ENCODE data around the gene CD320. TPM values are rescaled to one million over a fixed set of nuclear protein-coding genes. Genes with fewer than 3 reads are reported as not detected.

The CD320 gene
- total and polyA plus RNA-seq, 2 experiments from 2014 or later, result 87.0 to 124 TPM

- TF ChIP-seq STAT1 (IDR thresholded peaks at IDR 0.05; ENCODE audit: unreplicated experiment) (no peak), ZNF114 (CRISPR knock-in tag; IDR thresholded peaks at IDR 0.05) (no peak), NANOG (IDR thresholded peaks at IDR 0.05; ENCODE audit: borderline replicate concordance) (no peak), EZH2phosphoT487 (IDR thresholded peaks at IDR 0.05; ENCODE audit: unreplicated experiment) (no peak)
- TF ChIP-seq, protein P1, sequence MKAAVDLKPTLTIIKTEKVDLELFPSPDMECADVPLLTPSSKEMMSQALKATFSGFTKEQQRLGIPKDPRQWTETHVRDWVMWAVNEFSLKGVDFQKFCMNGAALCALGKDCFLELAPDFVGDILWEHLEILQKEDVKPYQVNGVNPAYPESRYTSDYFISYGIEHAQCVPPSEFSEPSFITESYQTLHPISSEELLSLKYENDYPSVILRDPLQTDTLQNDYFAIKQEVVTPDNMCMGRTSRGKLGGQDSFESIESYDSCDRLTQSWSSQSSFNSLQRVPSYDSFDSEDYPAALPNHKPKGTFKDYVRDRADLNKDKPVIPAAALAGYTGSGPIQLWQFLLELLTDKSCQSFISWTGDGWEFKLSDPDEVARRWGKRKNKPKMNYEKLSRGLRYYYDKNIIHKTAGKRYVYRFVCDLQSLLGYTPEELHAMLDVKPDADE (IDR thresholded peaks at IDR 0.05), result no peak
- TF ChIP-seq, protein P2, sequence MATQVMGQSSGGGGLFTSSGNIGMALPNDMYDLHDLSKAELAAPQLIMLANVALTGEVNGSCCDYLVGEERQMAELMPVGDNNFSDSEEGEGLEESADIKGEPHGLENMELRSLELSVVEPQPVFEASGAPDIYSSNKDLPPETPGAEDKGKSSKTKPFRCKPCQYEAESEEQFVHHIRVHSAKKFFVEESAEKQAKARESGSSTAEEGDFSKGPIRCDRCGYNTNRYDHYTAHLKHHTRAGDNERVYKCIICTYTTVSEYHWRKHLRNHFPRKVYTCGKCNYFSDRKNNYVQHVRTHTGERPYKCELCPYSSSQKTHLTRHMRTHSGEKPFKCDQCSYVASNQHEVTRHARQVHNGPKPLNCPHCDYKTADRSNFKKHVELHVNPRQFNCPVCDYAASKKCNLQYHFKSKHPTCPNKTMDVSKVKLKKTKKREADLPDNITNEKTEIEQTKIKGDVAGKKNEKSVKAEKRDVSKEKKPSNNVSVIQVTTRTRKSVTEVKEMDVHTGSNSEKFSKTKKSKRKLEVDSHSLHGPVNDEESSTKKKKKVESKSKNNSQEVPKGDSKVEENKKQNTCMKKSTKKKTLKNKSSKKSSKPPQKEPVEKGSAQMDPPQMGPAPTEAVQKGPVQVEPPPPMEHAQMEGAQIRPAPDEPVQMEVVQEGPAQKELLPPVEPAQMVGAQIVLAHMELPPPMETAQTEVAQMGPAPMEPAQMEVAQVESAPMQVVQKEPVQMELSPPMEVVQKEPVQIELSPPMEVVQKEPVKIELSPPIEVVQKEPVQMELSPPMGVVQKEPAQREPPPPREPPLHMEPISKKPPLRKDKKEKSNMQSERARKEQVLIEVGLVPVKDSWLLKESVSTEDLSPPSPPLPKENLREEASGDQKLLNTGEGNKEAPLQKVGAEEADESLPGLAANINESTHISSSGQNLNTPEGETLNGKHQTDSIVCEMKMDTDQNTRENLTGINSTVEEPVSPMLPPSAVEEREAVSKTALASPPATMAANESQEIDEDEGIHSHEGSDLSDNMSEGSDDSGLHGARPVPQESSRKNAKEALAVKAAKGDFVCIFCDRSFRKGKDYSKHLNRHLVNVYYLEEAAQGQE (IDR thresholded peaks at IDR 0.05; ENCODE audit: unreplicated experiment), result no peak
These were observed 29.6 kb upstream of the CD320 start (continued) for GRCh38 chr19:8337728-8338127.

DNA sequence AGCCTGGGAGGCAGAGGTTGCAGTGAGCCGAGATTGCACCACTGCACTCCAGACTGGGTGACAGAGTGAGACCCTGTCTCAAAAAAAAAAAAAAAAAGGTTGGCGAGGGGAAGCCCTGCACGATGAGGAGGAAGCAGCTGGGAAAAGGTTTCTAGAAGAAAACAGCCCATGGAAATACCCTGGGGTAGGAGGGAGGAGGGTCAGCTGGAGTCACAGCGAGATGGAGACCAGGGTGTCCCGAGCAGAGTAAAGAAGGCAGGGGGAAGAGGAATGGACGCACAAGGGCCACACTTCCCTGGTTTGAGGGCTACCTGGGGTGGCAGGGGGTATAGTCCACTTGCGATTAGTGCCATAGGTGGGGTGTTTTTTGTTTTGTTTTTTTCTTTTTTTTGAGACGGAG lies 28.5 kb upstream of the CD320 start:
- Mint-ChIP-seq H3K9me3 (no peaks in the 10 kb centered on the region), H3K4me3 (no peak overlapping the region), H3K4me1 (peaks cover 17% of the 10 kb centered on the region), H3K36me3 (ENCODE audit: low read depth) (no peaks in the 10 kb centered on the region), H3K27me3 (ENCODE audit: insufficient read depth, low read depth, poor library complexity) (peaks cover 52% of the 10 kb centered on the region), H3K27ac (no peak overlapping the region)
- H3K4me3 ChIP-seq, result no peak overlapping the region
- no peak overlapping the region for H3K27ac ChIP-seq (ENCODE audit: low read depth)
- no peaks in the 10 kb centered on the region for H3K79me2 ChIP-seq (replicated peaks; ENCODE audit: insufficient read depth)
- no peak for ATAC-seq
- no peak for DNase-seq (ENCODE audit: low spot score)
- peaks cover 20% of the 10 kb centered on the region for H3K4me1 ChIP-seq (ENCODE audit: insufficient read depth)
- no peaks in the 10 kb centered on the region for H4K20me1 ChIP-seq (replicated peaks; ENCODE audit: insufficient read depth)
- no peaks in the 10 kb centered on the region for H3K9me2 ChIP-seq (ENCODE audit: insufficient read depth)
- H2AFZ ChIP-seq, result no peak overlapping the region
- H3K27me3 ChIP-seq (ENCODE audit: insufficient read depth), result peaks cover 45% of the 10 kb centered on the region
- H3K36me3 ChIP-seq (ENCODE audit: insufficient read depth), result no peaks in the 10 kb centered on the region
- no peak overlapping the region for H3K4me2 ChIP-seq
- H3F3A ChIP-seq (replicated peaks; ENCODE audit: low read depth), result peaks cover 10% of the 10 kb centered on the region
- TF ChIP-seq STAT1 (IDR thresholded peaks at IDR 0.05; ENCODE audit: unreplicated experiment) (no peak), EZH2phosphoT487 (IDR thresholded peaks at IDR 0.05; ENCODE audit: unreplicated experiment) (no peak), POLR2AphosphoS5 (IDR thresholded peaks at IDR 0.05; ENCODE audit: low read depth) (no peak), JUNB (IDR thresholded peaks at IDR 0.05; ENCODE audit: unreplicated experiment) (no peak), NANOG (IDR thresholded peaks at IDR 0.05; ENCODE audit: borderline replicate concordance) (no peak), CREB1 (CRISPR knock-in tag; IDR thresholded peaks at IDR 0.05; ENCODE audit: low read depth) (no peak), EZH2 (IDR thresholded peaks at IDR 0.05; ENCODE audit: low read depth, unreplicated experiment) (no peak), CTCF (conservative IDR thresholded peaks at IDR 0.05; ENCODE audit: low read depth in 2 of 2) (no peak)
- TF ChIP-seq, protein P3, sequence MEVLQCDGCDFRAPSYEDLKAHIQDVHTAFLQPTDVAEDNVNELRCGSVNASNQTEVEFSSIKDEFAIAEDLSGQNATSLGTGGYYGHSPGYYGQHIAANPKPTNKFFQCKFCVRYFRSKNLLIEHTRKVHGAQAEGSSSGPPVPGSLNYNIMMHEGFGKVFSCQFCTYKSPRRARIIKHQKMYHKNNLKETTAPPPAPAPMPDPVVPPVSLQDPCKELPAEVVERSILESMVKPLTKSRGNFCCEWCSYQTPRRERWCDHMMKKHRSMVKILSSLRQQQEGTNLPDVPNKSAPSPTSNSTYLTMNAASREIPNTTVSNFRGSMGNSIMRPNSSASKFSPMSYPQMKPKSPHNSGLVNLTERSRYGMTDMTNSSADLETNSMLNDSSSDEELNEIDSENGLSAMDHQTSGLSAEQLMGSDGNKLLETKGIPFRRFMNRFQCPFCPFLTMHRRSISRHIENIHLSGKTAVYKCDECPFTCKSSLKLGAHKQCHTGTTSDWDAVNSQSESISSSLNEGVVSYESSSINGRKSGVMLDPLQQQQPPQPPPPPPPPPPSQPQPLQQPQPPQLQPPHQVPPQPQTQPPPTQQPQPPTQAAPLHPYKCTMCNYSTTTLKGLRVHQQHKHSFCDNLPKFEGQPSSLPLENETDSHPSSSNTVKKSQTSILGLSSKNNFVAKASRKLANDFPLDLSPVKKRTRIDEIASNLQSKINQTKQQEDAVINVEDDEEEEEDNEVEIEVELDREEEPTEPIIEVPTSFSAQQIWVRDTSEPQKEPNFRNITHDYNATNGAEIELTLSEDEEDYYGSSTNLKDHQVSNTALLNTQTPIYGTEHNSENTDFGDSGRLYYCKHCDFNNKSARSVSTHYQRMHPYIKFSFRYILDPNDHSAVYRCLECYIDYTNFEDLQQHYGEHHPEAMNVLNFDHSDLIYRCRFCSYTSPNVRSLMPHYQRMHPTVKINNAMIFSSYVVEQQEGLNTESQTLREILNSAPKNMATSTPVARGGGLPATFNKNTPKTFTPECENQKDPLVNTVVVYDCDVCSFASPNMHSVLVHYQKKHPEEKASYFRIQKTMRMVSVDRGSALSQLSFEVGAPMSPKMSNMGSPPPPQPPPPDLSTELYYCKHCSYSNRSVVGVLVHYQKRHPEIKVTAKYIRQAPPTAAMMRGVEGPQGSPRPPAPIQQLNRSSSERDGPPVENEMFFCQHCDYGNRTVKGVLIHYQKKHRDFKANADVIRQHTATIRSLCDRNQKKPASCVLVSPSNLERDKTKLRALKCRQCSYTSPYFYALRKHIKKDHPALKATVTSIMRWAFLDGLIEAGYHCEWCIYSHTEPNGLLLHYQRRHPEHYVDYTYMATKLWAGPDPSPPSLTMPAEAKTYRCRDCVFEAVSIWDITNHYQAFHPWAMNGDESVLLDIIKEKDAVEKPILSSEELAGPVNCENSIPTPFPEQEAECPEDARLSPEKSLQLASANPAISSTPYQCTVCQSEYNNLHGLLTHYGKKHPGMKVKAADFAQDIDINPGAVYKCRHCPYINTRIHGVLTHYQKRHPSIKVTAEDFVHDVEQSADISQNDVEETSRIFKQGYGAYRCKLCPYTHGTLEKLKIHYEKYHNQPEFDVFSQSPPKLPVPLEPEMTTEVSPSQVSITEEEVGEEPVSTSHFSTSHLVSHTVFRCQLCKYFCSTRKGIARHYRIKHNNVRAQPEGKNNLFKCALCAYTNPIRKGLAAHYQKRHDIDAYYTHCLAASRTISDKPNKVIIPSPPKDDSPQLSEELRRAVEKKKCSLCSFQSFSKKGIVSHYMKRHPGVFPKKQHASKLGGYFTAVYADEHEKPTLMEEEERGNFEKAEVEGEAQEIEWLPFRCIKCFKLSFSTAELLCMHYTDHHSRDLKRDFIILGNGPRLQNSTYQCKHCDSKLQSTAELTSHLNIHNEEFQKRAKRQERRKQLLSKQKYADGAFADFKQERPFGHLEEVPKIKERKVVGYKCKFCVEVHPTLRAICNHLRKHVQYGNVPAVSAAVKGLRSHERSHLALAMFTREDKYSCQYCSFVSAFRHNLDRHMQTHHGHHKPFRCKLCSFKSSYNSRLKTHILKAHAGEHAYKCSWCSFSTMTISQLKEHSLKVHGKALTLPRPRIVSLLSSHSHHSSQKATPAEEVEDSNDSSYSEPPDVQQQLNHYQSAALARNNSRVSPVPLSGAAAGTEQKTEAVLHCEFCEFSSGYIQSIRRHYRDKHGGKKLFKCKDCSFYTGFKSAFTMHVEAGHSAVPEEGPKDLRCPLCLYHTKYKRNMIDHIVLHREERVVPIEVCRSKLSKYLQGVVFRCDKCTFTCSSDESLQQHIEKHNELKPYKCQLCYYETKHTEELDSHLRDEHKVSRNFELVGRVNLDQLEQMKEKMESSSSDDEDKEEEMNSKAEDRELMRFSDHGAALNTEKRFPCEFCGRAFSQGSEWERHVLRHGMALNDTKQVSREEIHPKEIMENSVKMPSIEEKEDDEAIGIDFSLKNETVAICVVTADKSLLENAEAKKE (CRISPR knock-in tag; IDR thresholded peaks at IDR 0.05), result no peak
